Skeletal muscle satellite cell (primary cell): ENCODE data around the gene CRISP1.
"Not testable (repeated sequence)": the region's sequence is repeated elsewhere in the genome, so short reads cannot be mapped to it uniquely, and the experiment has no call there.

Source experiments
- H3K27me3 ChIP-seq: 2 replicates; pipeline ENCODE4 v1.7.0; 2013; ENCODE audit warnings: low read length; ENCODE audit not compliant: control insufficient read depth, insufficient read depth
- H3K36me3 ChIP-seq: 2 replicates; pipeline ENCODE4 v1.7.0; 2013; ENCODE audit warnings: mild to moderate bottlenecking, control low read depth, low read length; ENCODE audit not compliant: insufficient read depth
- H3K4me1 ChIP-seq: 2 replicates; pipeline ENCODE4 v1.7.0; 2013; ENCODE audit warnings: low read length; ENCODE audit not compliant: control insufficient read depth, insufficient read depth
- H3K4me2 ChIP-seq: 2 replicates; pipeline ENCODE4 v1.7.0; 2013; ENCODE audit warnings: mild to moderate bottlenecking, low read length
- H3K4me3 ChIP-seq: 2 replicates; pipeline ENCODE4 v1.7.0; 2013; ENCODE audit warnings: low read length
- H3K9ac ChIP-seq: 2 replicates; pipeline ENCODE4 v1.7.0; 2013; ENCODE audit warnings: mild to moderate bottlenecking, low read depth, low read length, moderate library complexity
- H3K9me3 ChIP-seq: replicated peaks from 2 replicates; pipeline ENCODE4 v1.7.0; 2013; ENCODE audit warnings: mild to moderate bottlenecking, control low read depth, low read length

CRISP1 gene

DNA sequence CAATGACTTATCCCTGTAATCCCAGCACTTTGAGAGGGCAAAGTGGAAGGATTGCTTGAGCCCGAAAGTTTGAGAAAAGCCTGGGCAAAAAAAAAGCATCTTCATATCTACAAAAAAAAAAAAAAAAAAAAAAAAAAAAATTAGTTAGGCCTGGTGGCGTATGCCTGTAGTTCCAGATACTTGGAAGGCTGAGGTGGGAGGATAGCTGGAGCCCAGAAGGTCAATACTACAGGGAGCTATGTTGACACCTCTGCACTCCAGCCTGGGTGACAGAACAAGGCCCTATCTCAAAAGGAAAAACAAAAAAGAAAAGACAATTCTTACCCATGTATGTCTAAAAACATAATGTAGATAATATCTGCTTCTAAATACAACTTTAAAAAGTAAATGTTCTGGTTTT is 27.2 kb downstream of the CRISP1 start:
- H3K4me2 ChIP-seq, result no peak overlapping the region
- no peaks in the 10 kb centered on the region for H3K27me3 ChIP-seq
- H3K4me3 ChIP-seq, result no peak overlapping the region
- H3K9me3 ChIP-seq, result no peaks in the 10 kb centered on the region
- H3K9ac ChIP-seq, result no peak overlapping the region
- H3K36me3 ChIP-seq, result no peaks in the 10 kb centered on the region
- H3K4me1 ChIP-seq, result no peaks in the 10 kb centered on the region

DNA sequence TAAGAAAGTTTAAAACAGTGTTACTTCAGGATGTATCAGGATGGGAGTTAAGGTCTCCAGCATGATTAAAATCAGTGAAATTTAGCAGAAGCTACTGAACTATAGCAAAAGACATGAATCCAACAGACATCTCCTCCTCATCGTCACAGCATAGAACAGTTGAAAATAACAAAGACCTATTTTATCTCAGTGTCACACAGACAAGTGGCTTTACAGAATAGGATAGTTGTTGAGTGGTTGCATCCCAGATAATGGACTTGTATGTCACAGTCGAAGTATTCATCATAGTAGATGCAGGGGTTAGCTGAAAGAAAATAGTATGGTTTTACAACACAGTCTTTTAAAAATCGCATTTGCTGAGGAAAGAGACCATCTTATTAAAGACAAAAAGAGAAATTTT is 31.2 kb downstream of the CRISP1 start:
- H3K27me3 ChIP-seq, result no peaks in the 10 kb centered on the region

DNA sequence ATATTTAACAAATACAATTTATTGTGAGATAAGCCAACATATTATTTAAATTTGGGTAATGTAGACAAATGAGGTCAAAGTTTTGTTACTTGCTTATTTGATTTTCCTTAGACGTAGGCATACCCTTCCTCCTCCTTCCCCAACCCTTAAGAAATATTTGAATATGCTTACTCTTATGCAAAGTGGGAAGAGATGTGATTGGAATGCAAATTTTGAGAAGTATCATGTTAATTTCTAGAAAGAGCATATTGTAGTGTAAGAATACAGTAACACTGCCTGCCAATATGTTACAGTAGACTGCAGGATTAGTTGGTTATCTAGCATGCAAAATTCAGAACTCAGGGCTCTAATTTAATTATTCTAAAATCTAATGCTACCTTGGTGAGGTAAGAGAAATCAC is 32.9 kb downstream of the CRISP1 start:
- no peak overlapping the region for H3K4me2 ChIP-seq
- H3K9ac ChIP-seq, result no peak overlapping the region

More for the DNA sequence above, 31.2 kb downstream of the CRISP1 start:
- H3K36me3 ChIP-seq, result no peaks in the 10 kb centered on the region
- no peak overlapping the region for H3K9ac ChIP-seq
- no peaks in the 10 kb centered on the region for H3K9me3 ChIP-seq
- H3K4me1 ChIP-seq, result no peaks in the 10 kb centered on the region
- no peak overlapping the region for H3K4me3 ChIP-seq
- H3K4me2 ChIP-seq, result no peak overlapping the region

DNA sequence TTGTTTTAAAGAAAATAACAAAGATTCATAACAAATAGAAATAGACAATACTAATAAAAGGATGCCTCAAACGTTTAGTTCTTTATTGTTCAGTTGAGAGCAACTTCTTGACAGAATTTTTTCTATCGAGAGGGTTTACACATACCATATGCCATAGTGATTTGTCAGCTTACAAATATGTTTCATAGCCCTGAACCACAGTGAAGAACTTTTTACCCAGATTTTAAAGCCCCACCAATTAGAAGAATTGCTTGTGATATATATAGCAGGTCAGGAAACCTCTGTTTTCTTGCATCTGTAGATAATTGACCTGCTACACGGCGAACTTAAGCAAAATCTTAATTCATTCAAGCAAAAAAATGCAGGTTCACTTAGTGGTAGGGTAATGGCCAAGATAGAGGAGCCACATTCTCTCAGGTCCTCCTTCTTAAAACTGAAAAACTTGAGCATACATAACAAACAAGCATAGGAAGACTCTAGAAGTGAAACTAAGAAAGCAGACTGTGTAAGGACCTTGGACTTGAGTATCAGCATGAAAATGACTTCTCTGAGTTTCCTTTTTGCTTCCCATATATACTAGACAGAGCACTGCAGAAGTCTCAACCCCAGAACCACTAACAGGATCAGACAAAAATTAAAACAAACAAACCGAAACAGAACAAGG is 39.5 kb downstream of the CRISP1 start:
- Histone ChIP-seq H3K27me3 (no peaks in the 10 kb centered on the region), H3K9ac (no peak overlapping the region), H3K36me3 (no peaks in the 10 kb centered on the region), H3K4me2 (no peak overlapping the region), H3K4me1 (no peaks in the 10 kb centered on the region), H3K4me3 (no peak overlapping the region), H3K9me3 (no peaks in the 10 kb centered on the region)

More for the DNA sequence above, 32.9 kb downstream of the CRISP1 start:
- Histone ChIP-seq H3K4me1 (no peaks in the 10 kb centered on the region), H3K9me3 (no peaks in the 10 kb centered on the region), H3K36me3 (no peaks in the 10 kb centered on the region), H3K4me3 (no peak overlapping the region), H3K27me3 (no peaks in the 10 kb centered on the region)

DNA sequence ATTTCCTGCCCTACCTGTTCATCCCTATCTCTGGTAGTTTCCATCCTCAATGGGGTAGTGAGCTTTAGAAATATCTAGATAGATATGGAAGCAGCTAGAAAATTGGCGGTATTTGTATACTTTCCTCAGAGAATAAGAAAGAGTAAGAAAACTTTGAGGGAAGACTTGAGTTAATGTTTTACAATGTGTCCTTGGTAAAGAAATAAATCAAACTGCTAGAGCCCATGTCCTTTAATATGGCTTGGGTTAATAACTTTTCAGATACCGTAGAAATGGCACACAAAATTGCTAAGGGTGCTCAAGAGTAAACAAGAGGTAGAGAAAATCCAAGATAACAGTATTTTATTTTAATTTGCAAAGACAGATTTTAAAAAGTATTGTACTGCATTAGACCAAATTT is 51.2 kb downstream of the CRISP1 start:
- Histone ChIP-seq H3K4me3 (no peak overlapping the region), H3K36me3 (no peaks in the 10 kb centered on the region), H3K4me2 (no peak overlapping the region), H3K9me3 (no peaks in the 10 kb centered on the region), H3K27me3 (no peaks in the 10 kb centered on the region), H3K9ac (no peak overlapping the region), H3K4me1 (no peaks in the 10 kb centered on the region)

DNA sequence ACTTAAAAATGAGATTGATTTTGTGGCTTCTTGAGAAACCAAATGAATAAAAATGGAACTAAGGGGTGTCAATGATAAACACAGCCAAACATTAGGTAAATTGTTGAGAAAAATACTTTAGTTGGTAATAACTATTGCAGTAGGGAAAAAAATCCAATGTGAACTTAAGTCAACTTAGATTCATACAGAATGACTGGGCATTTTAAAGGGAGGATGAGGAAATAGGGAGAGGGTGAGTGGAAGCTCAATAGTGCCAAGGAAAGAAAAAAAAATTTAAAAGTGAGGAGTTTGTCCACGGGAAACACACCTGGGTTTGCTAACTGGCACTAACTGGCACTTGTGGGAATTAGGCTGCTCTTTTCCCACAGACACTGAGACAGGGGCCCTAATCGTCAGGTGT is 53.1 kb downstream of the CRISP1 start:
- H3K36me3 ChIP-seq, result no peaks in the 10 kb centered on the region
- H3K4me2 ChIP-seq, result no peak overlapping the region
- no peaks in the 10 kb centered on the region for H3K27me3 ChIP-seq
- H3K9me3 ChIP-seq, result peaks cover 3% of the 10 kb centered on the region
- H3K4me1 ChIP-seq, result no peaks in the 10 kb centered on the region
- no peak overlapping the region for H3K4me3 ChIP-seq
- H3K9ac ChIP-seq, result no peak overlapping the region

DNA sequence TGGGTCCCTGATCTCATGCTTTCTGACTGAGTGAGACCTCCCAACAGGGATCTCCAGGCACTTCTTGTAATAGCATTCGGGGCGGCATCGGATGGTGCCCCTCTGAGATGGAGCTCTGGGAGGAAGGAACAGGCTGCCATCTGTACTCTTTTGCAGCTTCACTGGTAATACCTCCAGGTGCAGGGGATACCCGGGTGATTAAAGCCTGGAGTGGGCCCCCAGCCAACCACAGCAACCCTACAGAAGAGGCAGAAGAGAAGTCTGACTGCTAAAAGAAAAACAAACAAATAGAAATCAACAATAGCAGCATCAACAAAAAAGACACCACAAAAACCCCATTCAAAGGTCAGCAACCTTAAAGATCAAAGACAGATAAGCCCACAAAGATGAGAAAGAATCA is 60.2 kb downstream of the CRISP1 start:
- H3K9me3 ChIP-seq, result peaks cover 3% of the 10 kb centered on the region
- H3K4me1 ChIP-seq, result no peaks in the 10 kb centered on the region

DNA sequence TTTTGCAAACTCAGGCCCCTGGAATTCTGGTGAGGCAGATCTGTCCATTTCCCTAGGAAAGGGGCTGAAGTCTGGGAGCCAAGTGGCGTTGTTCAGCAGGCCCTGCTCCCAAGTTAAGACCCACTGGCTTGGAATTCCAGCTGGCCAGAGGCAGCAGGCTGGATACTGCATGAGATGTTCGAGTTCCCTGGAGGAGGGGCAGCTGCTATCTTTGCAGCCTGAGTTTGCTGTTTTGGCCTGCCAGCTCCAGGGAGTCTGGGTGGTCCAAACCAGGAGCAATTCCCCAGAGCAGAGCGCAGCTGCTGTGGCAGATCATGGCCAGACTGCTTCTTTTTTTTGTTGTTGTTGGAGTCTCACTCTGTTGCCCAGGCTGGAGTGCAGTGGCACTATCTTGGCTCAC is 61.1 kb downstream of the CRISP1 start:
- H3K4me1 ChIP-seq, result no peaks in the 10 kb centered on the region
- H3K9me3 ChIP-seq, result peaks cover 3% of the 10 kb centered on the region

More for the DNA sequence above, 60.2 kb downstream of the CRISP1 start:
- Histone ChIP-seq H3K4me2 (no peak overlapping the region), H3K4me3 (no peak overlapping the region), H3K9ac (no peak overlapping the region), H3K36me3 (no peaks in the 10 kb centered on the region), H3K27me3 (no peaks in the 10 kb centered on the region)

DNA sequence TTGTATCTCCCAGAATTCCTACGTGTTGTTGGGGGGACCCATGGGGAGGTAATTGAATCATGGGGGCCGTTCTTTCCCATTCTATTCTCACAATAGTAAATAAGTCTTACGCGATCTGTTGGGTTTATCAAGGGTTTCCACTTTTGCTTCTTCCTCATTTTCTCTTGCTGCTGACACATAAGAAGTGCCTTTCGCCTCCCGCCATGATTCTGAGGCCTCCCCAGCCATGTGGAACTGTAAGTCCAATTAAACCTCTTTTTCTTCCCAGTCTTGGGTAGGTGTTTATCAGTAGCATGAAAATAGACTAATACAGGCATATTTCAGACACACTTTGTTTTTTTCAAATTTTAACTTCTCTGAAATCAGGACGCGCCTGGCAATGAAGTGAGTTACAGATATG is 64.8 kb downstream of the CRISP1 start:
- Histone ChIP-seq H3K27me3 (no peaks in the 10 kb centered on the region), H3K4me3 (no peak overlapping the region), H3K36me3 (no peaks in the 10 kb centered on the region), H3K4me1 (no peaks in the 10 kb centered on the region), H3K4me2 (no peak overlapping the region), H3K9me3 (no peaks in the 10 kb centered on the region), H3K9ac (no peak overlapping the region)

More for the DNA sequence above, 61.1 kb downstream of the CRISP1 start:
- Histone ChIP-seq H3K27me3 (no peaks in the 10 kb centered on the region), H3K4me2 (no peak overlapping the region), H3K36me3 (no peaks in the 10 kb centered on the region), H3K4me3 (no peak overlapping the region), H3K9ac (no peak overlapping the region)

DNA sequence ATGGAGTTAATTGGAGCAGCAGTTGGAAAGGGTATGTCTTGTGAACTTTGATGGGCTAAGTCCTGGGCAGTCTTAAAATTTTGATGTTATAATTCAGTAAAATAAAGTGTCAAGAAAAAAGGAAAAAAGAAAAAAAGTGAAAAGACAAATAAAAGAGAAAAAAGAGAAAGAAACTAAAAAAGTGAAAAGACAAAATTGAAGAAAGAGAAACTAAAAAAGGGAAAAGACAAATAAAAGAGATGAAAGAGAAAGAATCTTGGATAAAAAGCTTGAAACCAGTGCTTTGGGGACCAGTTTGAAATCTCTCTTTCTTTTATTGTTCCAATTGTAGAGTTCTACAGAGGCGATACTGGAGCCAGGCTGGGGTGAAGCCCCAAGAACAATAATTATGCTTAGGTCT is 67.2 kb downstream of the CRISP1 start:
- Histone ChIP-seq H3K9ac (no peak overlapping the region), H3K36me3 (no peaks in the 10 kb centered on the region), H3K9me3 (no peaks in the 10 kb centered on the region), H3K4me2 (no peak overlapping the region), H3K4me1 (no peaks in the 10 kb centered on the region), H3K27me3 (no peaks in the 10 kb centered on the region), H3K4me3 (no peak overlapping the region)

DNA sequence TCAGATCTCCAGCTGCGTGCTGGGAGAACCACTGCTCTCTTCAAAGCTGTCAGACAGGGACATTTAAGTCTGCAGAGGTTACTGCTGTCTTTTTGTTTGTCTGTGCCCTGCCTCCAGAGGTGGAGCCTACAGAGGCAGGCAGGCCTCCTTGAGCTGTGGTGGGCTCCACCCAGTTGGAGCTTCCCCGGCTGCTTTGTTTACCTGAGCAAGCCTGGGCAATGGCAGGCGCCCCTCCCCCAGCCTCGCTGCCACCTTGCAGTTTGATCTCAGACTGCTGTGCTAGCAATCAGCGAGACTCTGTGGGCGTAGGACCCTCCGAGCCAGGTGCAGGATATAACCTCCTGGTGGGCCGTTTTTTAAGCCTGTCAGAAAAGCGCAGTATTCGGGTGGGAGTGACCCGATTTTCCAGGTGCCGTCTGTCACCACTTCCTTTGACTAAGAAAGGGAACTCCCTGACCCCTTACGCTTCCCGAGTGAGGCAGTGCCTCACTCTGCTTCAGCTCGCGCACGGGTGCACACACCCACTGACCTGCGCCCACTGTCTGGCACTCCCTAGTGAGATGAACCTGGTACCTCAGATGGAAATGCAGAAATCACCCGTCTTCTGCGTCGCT is 69.4 kb downstream of the CRISP1 start:
- H3K4me3 ChIP-seq, H3K4me1 ChIP-seq, H3K27me3 ChIP-seq, H3K4me2 ChIP-seq, H3K9ac ChIP-seq, H3K9me3 ChIP-seq, H3K36me3 ChIP-seq: not testable (repeated sequence)

DNA sequence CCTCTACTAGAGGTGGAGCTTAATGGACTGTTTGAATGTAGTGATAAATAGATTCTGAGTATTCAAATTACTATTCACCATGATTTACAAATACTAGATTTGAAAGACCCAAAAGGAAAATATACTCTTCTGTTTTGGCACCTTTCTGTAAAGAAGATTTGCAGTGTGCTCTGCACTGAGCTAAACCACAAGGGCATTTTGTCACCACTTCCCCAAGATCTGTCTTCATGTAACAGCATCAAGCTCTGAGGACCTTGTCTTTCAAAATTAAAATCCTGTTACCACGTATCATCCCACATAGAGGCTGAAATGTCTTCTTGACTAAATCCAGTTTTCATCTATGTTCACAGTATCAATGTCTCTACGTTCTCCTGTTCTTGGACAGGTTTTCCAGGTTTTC is 76.0 kb downstream of the CRISP1 start:
- Histone ChIP-seq H3K9me3 (peaks cover 6% of the 10 kb centered on the region), H3K9ac (no peak overlapping the region), H3K4me3 (no peak overlapping the region), H3K4me1 (no peaks in the 10 kb centered on the region), H3K4me2 (no peak overlapping the region), H3K36me3 (no peaks in the 10 kb centered on the region), H3K27me3 (no peaks in the 10 kb centered on the region)
